A673 (cell line): ENCODE results near the gene SYNGR2. TPM values are rescaled to one million over a fixed set of nuclear protein-coding genes. Genes with fewer than 3 reads are reported as not detected.

Experiments used
- BruUV-seq: library from RNA; stranded (reverse); fragments of 400-500 nt; replicated peaks from 2 replicates; lab custom pipeline; 2021; lab: Mats Ljungman, UMichigan
- CTCF ChIA-PET: fragments of 300-600 bp; sonication (Branson Sonifier 250); formaldehyde crosslinking; loops from one replicate; lab custom pipeline; 2022; ENCODE audit warnings: antibody characterized with exemption; lab: Charles Lee
- POLR2A ChIA-PET: fragments of 300-600 bp; sonication (Branson Sonifier 250); formaldehyde crosslinking; loops from one replicate; lab custom pipeline; 2022; ENCODE audit warnings: antibody characterized with exemption; ENCODE audit not compliant: low non-redundant PET; lab: Charles Lee
- DNase-seq: peaks from one replicate; pipeline ENCODE4 v3.0.0-alpha.2; 2015; ENCODE audit warnings: low spot score
- H3K27ac ChIP-seq: fragments of 200-600 bp; sonication (generic); 2 replicates; pipeline ENCODE4 v1.5.1; 2016; ENCODE audit warnings: mixed run types, low read depth, mild to moderate bottlenecking, mixed read lengths, antibody characterized with exemption, low read length; ENCODE audit not compliant: poor library complexity, severe bottlenecking
- H3K27me3 ChIP-seq: fragments of 200-600 bp; sonication (generic); replicated peaks from 2 replicates; pipeline ENCODE4 v1.6.1; 2017; ENCODE audit warnings: mixed run types, low read depth, mild to moderate bottlenecking, mixed read lengths, antibody characterized with exemption, low read length; ENCODE audit not compliant: insufficient read depth, poor library complexity
- H3K36me3 ChIP-seq: fragments of 200-600 bp; sonication (generic); 2 replicates; pipeline ENCODE4 v1.6.1; 2016; ENCODE audit warnings: mixed run types, mild to moderate bottlenecking, mixed read lengths, antibody characterized with exemption, low read length; ENCODE audit not compliant: insufficient read depth, poor library complexity, severe bottlenecking
- H3K4me1 ChIP-seq: fragments of 200-600 bp; sonication (generic); 2 replicates; pipeline ENCODE4 v1.6.1; 2017; ENCODE audit warnings: mixed run types, mild to moderate bottlenecking, mixed read lengths, antibody characterized with exemption, low read length; ENCODE audit not compliant: insufficient read depth, poor library complexity, severe bottlenecking
- H3K4me3 ChIP-seq: fragments of 200-600 bp; sonication (generic); 2 replicates; pipeline ENCODE4 v1.5.1; 2016; ENCODE audit warnings: low read depth, mixed run types, mild to moderate bottlenecking, mixed read lengths, low read length; ENCODE audit not compliant: poor library complexity, severe bottlenecking
- H3K9me3 ChIP-seq: fragments of 200-600 bp; sonication (generic); 2 replicates; pipeline ENCODE4 v1.6.1; 2016; ENCODE audit warnings: mixed run types, low read depth, mild to moderate bottlenecking, mixed read lengths, antibody characterized with exemption, low read length; ENCODE audit not compliant: poor library complexity, severe bottlenecking
- CTCF ChIP-seq: fragments of 300-800, 200-600 bp; sonication (generic); conservative IDR thresholded peaks from 2 replicates; pipeline ENCODE4 v1.5.1; 2017; ENCODE audit warnings: low read depth, mild to moderate bottlenecking, antibody characterized with exemption, low read length, moderate library complexity, mixed read lengths
- EZH2 ChIP-seq: fragments of 200-600 bp; sonication (generic); IDR thresholded peaks from 2 replicates; pipeline ENCODE4 v1.6.1; 2017; ENCODE audit warnings: borderline replicate concordance, low read depth, mild to moderate bottlenecking, mixed read lengths, antibody characterized with exemption, low read length; ENCODE audit not compliant: poor library complexity, severe bottlenecking
- intact Hi-C: fragments of 100-400 bp; cut with micrococcal nuclease; formaldehyde crosslinking; loops from one replicate; pipeline ENCODE4 v1.10.0; 2022; ENCODE audit not compliant: unreplicated experiment
- total RNA-seq: library from RNA; stranded (reverse); gene quantifications from 2 replicates; pipeline ENCODE4 v1.2.3, GENCODE V29; 2021

The SYNGR2 gene
- total RNA-seq, 1 experiment from 2014 or later, result 55.3 TPM

DNA sequence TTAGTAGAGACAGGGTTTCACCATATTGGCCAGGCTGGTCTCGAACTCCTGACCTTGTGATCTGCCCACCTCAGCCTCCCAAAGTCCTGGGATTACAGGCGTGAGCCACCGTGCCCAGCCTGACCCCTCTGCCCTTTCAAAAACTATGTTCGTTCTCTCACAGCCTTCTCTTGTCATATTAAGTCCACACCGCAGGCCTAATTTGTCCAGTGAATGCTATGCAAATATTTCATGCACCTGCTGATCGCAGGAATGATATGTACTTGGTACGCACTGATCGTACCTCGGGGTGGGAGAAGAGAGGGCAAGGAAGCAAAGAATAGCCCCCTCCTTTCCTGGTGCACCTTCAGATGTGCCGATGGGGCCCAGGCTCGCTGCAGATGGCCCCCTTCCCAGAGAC is 42.7 kb downstream of the SYNGR2 start:
- intact Hi-C loops, result no loop called here
- peaks cover 4% of the 10 kb centered on the region for H3K36me3 ChIP-seq
- no peak overlapping the region for H3K27ac ChIP-seq
- H3K4me1 ChIP-seq, result peaks cover 4% of the 10 kb centered on the region
- CTCF ChIA-PET, result no interaction called here
- DNase-seq, result no peak
- no peaks in the 10 kb centered on the region for H3K9me3 ChIP-seq
- TF ChIP-seq CTCF (no peak), EZH2 (no peak)
- POLR2A ChIA-PET, result no interaction called here
- no peak overlapping the region for H3K4me3 ChIP-seq
- no peaks in the 10 kb centered on the region for H3K27me3 ChIP-seq
- BruUV-seq, result no TSS peak

GRCh38 chr17:78214016-78214705 is 45.8 kb downstream of the SYNGR2 start, which contains the start of gene BIRC5:
Gene BIRC5 (plus strand): TSS chr17:78214253. CDS start chr17:78214317, 64 bp downstream.
- TF ChIP-seq CTCF, result no peak; the same call in 1 of the 2 replicates
- no peak for TF ChIP-seq EZH2
- ChIA-PET CTCF (no interaction called here), POLR2A (no interaction called here)
- Histone ChIP-seq H3K36me3 (peaks cover 21% of the 10 kb centered on the region), H3K27ac (peak within 1 kb of the TSS; percentile 96), H3K9me3 (no peaks in the 10 kb centered on the region), H3K27me3 (no peaks in the 10 kb centered on the region), H3K4me3 (peak within 1 kb of the TSS; percentile 98), H3K4me1 (peaks cover 4% of the 10 kb centered on the region)
- peak; percentile 97 for DNase-seq
- intact Hi-C loops, result no loop called here
- BruUV-seq, result no TSS peak

DNA sequence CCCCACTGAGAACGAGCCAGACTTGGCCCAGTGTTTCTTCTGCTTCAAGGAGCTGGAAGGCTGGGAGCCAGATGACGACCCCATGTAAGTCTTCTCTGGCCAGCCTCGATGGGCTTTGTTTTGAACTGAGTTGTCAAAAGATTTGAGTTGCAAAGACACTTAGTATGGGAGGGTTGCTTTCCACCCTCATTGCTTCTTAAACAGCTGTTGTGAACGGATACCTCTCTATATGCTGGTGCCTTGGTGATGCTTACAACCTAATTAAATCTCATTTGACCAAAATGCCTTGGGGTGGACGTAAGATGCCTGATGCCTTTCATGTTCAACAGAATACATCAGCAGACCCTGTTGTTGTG is 46.3 kb downstream of the SYNGR2 start:
- no peaks in the 10 kb centered on the region for H3K9me3 ChIP-seq
- peak overlapping the region; percentile 96 for H3K27ac ChIP-seq
- BruUV-seq, result TSS peak; percentile 61
- no peak for TF ChIP-seq CTCF
- no peak for TF ChIP-seq EZH2
- ChIA-PET CTCF (no interaction called here), POLR2A (no interaction called here)
- H3K36me3 ChIP-seq, result peaks cover 27% of the 10 kb centered on the region
- intact Hi-C loops, result no loop called here
- no peaks in the 10 kb centered on the region for H3K27me3 ChIP-seq
- peak; percentile 27 for DNase-seq
- H3K4me3 ChIP-seq, result peak overlapping the region; percentile 98
- H3K4me1 ChIP-seq, result peaks cover 4% of the 10 kb centered on the region
